ENCODE measurements around the gene KRT34.

DNA sequence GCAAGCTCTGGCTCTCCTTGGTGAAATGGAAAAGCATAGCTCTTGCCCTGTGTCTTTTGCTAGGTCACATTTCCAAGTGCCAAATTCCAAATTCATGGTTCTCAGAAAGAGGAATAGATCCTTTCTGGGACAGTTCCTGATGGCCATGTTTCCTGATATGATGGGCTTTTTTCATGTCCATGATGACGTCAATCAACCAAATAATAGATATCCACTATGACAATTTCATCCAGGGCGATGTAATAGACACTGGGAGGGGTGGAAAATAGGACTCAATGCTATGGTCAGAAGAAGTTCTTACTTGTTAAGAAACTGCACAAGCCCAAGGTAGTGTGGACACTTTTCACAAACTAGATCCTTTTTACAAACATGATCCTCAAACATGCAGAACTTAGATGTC lies 30.9 kb downstream of the KRT34 start:
- TF ChIP-seq CTCF (IDR thresholded peaks at IDR 0.05; ENCODE audit: poor library complexity, severe bottlenecking) (no peak), TAF1 (IDR thresholded peaks at IDR 0.05; ENCODE audit: low read depth) (no peak), MXI1 (conservative IDR thresholded peaks at IDR 0.05; ENCODE audit: poor library complexity, severe bottlenecking) (no peak), POLR2AphosphoS5 (IDR thresholded peaks at IDR 0.05) (no peak), EZH2 (IDR thresholded peaks at IDR 0.05; ENCODE audit: borderline replicate concordance, insufficient read depth, low read length, poor library complexity, severe bottlenecking) (no peak), SMC3 (conservative IDR thresholded peaks at IDR 0.05; ENCODE audit: poor library complexity) (no peak), EP300 (conservative IDR thresholded peaks at IDR 0.05; ENCODE audit: poor library complexity, severe bottlenecking) (no peak)
- TF ChIP-seq, protein P1, sequence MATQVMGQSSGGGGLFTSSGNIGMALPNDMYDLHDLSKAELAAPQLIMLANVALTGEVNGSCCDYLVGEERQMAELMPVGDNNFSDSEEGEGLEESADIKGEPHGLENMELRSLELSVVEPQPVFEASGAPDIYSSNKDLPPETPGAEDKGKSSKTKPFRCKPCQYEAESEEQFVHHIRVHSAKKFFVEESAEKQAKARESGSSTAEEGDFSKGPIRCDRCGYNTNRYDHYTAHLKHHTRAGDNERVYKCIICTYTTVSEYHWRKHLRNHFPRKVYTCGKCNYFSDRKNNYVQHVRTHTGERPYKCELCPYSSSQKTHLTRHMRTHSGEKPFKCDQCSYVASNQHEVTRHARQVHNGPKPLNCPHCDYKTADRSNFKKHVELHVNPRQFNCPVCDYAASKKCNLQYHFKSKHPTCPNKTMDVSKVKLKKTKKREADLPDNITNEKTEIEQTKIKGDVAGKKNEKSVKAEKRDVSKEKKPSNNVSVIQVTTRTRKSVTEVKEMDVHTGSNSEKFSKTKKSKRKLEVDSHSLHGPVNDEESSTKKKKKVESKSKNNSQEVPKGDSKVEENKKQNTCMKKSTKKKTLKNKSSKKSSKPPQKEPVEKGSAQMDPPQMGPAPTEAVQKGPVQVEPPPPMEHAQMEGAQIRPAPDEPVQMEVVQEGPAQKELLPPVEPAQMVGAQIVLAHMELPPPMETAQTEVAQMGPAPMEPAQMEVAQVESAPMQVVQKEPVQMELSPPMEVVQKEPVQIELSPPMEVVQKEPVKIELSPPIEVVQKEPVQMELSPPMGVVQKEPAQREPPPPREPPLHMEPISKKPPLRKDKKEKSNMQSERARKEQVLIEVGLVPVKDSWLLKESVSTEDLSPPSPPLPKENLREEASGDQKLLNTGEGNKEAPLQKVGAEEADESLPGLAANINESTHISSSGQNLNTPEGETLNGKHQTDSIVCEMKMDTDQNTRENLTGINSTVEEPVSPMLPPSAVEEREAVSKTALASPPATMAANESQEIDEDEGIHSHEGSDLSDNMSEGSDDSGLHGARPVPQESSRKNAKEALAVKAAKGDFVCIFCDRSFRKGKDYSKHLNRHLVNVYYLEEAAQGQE (IDR thresholded peaks at IDR 0.05; ENCODE audit: borderline replicate concordance): no peak
